ENCODE data around the gene HAVCR2. TPM values are rescaled to one million over a fixed set of nuclear protein-coding genes. Genes with fewer than 3 reads are reported as not detected.

HAVCR2 gene
- total RNA-seq, 4 donors from 2014 or later, result 2.2 to 7.3 (median 3.5) TPM

DNA sequence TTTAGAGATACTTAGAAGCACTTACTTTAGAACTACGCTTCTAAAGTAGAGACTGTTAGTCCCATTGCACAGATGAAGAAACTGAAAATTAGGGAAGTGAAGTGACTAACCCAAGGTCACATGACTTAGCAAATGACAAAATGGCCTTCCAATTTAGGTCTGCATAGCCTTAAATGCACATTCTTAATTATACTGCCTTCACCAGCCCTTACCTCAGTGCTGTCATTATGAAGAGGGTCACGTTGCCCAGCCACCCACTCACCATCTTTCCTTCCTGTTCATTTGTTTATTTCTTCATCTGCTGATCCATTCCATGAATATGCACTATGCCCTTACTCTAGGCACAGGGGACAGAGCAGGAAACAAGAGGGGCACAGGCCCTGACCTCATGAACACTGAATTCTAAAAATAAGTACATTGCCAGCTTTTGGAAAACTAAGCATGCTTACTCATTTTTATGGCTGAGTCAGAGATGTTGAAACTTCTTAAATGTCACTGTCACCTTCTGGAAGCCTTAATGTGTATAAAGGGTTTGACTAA lies 8.6 kb downstream of the HAVCR2 start:
- Histone ChIP-seq H3K27ac (no peak overlapping the region), H3K27me3 (no peaks in the 10 kb centered on the region), H3K4me3 (replicated peaks in 1 of 3) (no peak overlapping the region), H3K36me3 (no peaks in the 10 kb centered on the region), H3K9me3 (no peaks in the 10 kb centered on the region), H3K4me1 (no peaks in the 10 kb centered on the region)
- TF ChIP-seq, protein P1, sequence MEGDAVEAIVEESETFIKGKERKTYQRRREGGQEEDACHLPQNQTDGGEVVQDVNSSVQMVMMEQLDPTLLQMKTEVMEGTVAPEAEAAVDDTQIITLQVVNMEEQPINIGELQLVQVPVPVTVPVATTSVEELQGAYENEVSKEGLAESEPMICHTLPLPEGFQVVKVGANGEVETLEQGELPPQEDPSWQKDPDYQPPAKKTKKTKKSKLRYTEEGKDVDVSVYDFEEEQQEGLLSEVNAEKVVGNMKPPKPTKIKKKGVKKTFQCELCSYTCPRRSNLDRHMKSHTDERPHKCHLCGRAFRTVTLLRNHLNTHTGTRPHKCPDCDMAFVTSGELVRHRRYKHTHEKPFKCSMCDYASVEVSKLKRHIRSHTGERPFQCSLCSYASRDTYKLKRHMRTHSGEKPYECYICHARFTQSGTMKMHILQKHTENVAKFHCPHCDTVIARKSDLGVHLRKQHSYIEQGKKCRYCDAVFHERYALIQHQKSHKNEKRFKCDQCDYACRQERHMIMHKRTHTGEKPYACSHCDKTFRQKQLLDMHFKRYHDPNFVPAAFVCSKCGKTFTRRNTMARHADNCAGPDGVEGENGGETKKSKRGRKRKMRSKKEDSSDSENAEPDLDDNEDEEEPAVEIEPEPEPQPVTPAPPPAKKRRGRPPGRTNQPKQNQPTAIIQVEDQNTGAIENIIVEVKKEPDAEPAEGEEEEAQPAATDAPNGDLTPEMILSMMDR (IDR thresholded peaks at IDR 0.05), result no peak
- no peak for TF ChIP-seq POLR2A (IDR thresholded peaks at IDR 0.05)
- intact Hi-C loops (cut with DNase I), result no loop called here
- DNase-seq, result no peak
- 75 to 84% methylated on average over 2 of the region's 2 CpGs for WGBS, 2 donors

DNA sequence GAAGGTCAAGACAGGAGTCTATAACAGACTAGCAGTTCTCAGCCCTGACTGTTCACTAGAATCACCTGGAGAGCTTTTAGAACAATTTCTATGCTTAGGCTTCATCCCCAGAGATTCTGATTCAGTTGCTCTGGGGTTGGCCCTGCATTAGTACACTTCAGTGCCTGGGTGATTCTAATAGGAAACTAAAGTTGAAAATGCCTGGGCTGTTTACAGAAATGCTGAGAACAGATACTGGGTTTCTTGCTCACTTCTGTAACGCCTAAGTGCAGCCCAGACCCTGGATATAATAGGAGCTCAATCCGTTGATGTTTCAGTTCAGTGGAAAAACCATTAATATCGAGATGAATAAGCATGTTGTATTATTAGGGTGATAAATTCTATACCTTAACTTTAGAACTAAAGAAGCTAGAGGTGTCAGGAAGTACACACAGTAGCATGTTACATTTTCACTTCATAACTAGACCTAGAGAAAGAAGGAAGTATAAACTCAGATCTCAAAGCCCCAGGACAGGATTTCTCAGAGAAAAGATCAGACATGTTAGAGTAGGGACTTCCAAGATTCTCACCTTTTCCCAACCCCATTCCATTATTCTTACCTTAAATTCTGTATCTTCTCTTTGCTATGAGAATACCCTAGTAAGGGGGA lies 20.4 kb downstream of the HAVCR2 start:
- WGBS, 2 donors, result 85 to 86% methylated on average over 3 of the region's 3 CpGs
- TF ChIP-seq, protein P1 (IDR thresholded peaks at IDR 0.05), result no peak
- TF ChIP-seq POLR2A (IDR thresholded peaks at IDR 0.05), result no peak
- Histone ChIP-seq H3K4me3 (replicated peaks in 1 of 3) (no peak overlapping the region), H3K9me3 (no peaks in the 10 kb centered on the region), H3K4me1 (no peaks in the 10 kb centered on the region), H3K27me3 (no peaks in the 10 kb centered on the region), H3K27ac (no peak overlapping the region), H3K36me3 (no peaks in the 10 kb centered on the region)
- no peak for DNase-seq
- intact Hi-C loops (cut with DNase I), result no loop called here

DNA sequence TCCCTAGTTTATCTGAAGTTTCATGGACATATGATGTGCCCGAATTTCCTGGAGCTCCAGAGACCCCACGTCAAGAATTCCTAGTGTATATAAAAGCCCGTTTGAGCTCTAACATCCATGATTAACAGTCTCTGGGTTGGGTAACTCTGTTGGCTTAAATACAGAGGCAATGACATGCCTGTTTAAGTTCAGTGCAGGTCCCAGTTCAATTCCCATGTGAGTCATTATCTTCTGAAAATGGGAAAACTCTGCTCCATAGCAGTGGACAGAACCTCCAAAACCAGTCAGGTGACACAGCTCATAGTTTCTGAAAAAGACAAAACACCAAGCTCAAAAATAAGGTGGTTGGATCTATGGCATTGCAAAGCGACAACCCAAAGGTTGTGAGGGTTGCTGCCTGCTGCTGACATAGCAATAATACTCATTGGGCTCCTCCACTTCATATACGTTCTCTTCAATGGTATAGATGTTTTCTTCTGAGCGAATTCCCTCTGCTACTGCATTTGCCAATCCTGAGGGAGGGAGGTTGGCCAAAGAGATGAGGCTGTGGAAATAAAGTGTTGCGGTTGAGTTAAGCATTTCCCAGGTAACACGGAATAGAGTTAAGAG lies 22.0 kb downstream of the HAVCR2 start:
- no peaks in the 10 kb centered on the region for H3K27me3 ChIP-seq
- no peaks in the 10 kb centered on the region for H3K4me1 ChIP-seq
- no peak for DNase-seq
- WGBS, 2 donors, result 90% methylated on average over 8 of the region's 8 CpGs
- no peak overlapping the region for H3K27ac ChIP-seq
- H3K9me3 ChIP-seq, result no peaks in the 10 kb centered on the region
- intact Hi-C loops (cut with DNase I), result no loop called here
- H3K4me3 ChIP-seq (replicated peaks in 1 of 3), result no peak overlapping the region
- TF ChIP-seq, protein P1 (IDR thresholded peaks at IDR 0.05), result no peak
- no peaks in the 10 kb centered on the region for H3K36me3 ChIP-seq

DNA sequence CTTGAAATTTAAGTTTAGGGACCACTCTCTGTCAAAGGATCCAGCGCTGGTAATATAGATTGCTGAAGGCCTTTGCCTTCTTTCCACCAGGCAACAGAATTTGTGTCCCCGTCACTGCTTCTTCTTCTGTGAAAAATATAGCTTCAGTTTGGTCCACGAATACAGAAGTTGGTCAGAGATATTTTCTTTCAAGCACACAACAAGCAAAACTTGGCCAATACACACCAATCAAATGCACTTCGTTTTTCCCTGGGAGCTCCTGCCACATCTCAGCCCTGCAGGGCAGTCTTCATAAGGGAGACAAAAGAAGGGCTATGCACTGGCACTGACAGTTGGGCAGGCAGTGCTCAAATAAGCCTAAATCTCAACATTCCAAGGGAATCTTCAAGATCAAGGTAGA lies 22.9 kb downstream of the HAVCR2 start:
- no peak for TF ChIP-seq POLR2A (IDR thresholded peaks at IDR 0.05)
- TF ChIP-seq, protein P1 (IDR thresholded peaks at IDR 0.05), result no peak
- WGBS, 2 donors, result 84% methylated on average over 4 of the region's 4 CpGs
- Histone ChIP-seq H3K36me3 (no peaks in the 10 kb centered on the region), H3K27me3 (no peaks in the 10 kb centered on the region), H3K9me3 (no peaks in the 10 kb centered on the region), H3K4me3 (replicated peaks in 1 of 3) (no peak overlapping the region), H3K27ac (no peak overlapping the region), H3K4me1 (no peaks in the 10 kb centered on the region)
- intact Hi-C loops (cut with DNase I), result no loop called here
- no peak for DNase-seq

DNA sequence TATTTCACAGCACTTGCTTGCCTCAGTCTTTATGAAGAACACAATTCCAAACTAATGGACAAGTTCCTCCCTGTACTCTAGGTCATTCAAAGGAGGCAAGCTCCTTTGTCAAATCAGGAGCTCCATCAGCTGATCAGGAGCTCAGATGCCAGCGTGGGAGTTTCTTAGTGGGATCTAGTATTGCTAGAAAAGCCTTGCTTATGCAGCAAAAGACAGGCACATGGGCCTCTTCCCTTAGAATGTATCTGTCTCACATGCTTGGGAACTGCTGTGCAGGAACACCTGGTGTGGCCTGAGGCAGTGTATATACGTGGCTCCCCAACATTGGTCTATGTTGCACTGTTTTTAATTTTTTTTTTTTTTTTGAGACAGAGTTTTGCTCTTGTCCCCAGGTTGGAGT lies 28.6 kb downstream of the HAVCR2 start:
- H3K9me3 ChIP-seq, result no peaks in the 10 kb centered on the region
- no peak overlapping the region for H3K4me3 ChIP-seq (replicated peaks in 1 of 3)
- DNase-seq, result no peak
- no peaks in the 10 kb centered on the region for H3K36me3 ChIP-seq
- 64 to 68% methylated on average over 2 of the region's 2 CpGs for WGBS, 2 donors
- H3K27me3 ChIP-seq, result no peaks in the 10 kb centered on the region
- H3K27ac ChIP-seq, result no peak overlapping the region
- TF ChIP-seq, protein P1 (IDR thresholded peaks at IDR 0.05), result no peak
- TF ChIP-seq POLR2A (IDR thresholded peaks at IDR 0.05), result no peak
- intact Hi-C loops (cut with DNase I), result no loop called here
- H3K4me1 ChIP-seq, result no peaks in the 10 kb centered on the region

All from thyroid gland (tissue), 4 donors.